Activated T-helper 1 cell treated with anti-CD3 and anti-CD28 coated beads, Interleukin-12 subunit alpha, Interleukin-12 subunit beta, Interleukin-2, Interleukin-4 antibody, amounts not matched to agents 30 ng/mL and 10 ng/mL and 1 ng/mL, durations not matched to agents 14 hours and 24 hours and 36 hours (primary cell): ENCODE results near the gene PXDN. TPM values are rescaled to one million over a fixed set of nuclear protein-coding genes. Genes with fewer than 3 reads are reported as not detected.

Experiments used
- DNase-seq: peaks from one replicate; pipeline ENCODE4 v3.0.0; 2021; ENCODE audit warnings: low spot score
- H3K27ac Mint-ChIP-seq: one replicate; pipeline ENCODE4 v1.8.0; 2021; ENCODE audit warnings: mild to moderate bottlenecking, mixed read lengths
- H3K27me3 Mint-ChIP-seq: one replicate; pipeline ENCODE4 v1.8.0; 2022; ENCODE audit warnings: mild to moderate bottlenecking, moderate library complexity, mixed read lengths; ENCODE audit not compliant: insufficient read depth
- H3K36me3 Mint-ChIP-seq: one replicate; pipeline ENCODE4 v1.8.0; 2021; ENCODE audit warnings: low read depth, mixed read lengths
- H3K4me1 Mint-ChIP-seq: one replicate; pipeline ENCODE4 v1.8.0; 2021; ENCODE audit warnings: low read depth, mixed read lengths
- H3K4me3 Mint-ChIP-seq: one replicate; pipeline ENCODE4 v1.8.0; 2021; ENCODE audit warnings: mild to moderate bottlenecking, moderate library complexity, mixed read lengths
- H3K9me3 Mint-ChIP-seq: one replicate; pipeline ENCODE4 v1.8.0; 2021; ENCODE audit warnings: mixed read lengths
- intact Hi-C: fragments of 100-400 bp; cut with micrococcal nuclease; formaldehyde crosslinking; loops from one replicate; pipeline ENCODE4 v1.15.1; 2024
- total RNA-seq: library from RNA; stranded (reverse); gene quantifications from 2 replicates; pipeline ENCODE4 v1.2.3, GENCODE V29; 2022

The PXDN gene
- total RNA-seq, 1 donor from 2014 or later = 1.7 TPM

DNA sequence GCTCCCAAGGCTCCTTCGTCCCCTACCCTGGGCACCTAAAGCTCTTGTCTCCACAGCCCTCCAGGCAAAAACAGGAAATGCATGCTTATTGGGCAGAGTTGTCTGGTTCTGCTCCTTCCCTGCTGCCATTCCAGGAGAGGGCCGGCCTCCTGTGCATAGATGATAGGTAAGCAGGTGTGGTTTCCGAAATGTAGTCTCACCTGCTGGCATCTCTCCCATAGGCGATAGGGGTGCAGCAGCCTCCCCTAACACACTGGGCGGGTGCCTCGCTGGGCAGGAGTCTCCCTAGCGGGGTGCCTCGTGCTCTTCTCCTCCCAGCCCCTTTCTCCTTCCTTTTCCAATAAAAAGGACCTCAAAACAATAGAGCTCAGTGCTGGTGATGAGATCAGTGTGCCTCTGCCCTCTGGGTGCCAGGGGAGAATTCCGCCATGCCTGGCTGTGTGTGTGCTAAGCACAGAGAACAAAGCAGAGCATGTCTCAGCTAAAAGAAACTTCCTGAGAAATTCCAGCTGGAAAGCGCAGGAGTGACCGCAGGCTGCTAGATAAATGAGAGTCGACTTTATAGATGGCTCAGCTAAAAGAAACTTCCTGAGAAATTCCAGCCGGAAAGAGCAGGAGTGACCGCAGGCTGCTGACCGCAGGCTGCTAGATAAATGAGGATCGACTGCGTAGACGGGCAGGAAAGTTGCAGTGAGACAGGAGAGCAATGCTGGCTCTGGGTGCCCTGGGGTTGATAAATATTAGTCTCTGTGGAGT lies 11.3 kb upstream of the PXDN start:
- no peak overlapping the region for H3K4me3 Mint-ChIP-seq
- no peaks in the 10 kb centered on the region for H3K36me3 Mint-ChIP-seq
- no peaks in the 10 kb centered on the region for H3K4me1 Mint-ChIP-seq
- H3K27me3 Mint-ChIP-seq = no peaks in the 10 kb centered on the region
- intact Hi-C loops = no loop called here
- no peak for DNase-seq
- H3K27ac Mint-ChIP-seq = no peak overlapping the region
- peaks cover 5% of the 10 kb centered on the region for H3K9me3 Mint-ChIP-seq

DNA sequence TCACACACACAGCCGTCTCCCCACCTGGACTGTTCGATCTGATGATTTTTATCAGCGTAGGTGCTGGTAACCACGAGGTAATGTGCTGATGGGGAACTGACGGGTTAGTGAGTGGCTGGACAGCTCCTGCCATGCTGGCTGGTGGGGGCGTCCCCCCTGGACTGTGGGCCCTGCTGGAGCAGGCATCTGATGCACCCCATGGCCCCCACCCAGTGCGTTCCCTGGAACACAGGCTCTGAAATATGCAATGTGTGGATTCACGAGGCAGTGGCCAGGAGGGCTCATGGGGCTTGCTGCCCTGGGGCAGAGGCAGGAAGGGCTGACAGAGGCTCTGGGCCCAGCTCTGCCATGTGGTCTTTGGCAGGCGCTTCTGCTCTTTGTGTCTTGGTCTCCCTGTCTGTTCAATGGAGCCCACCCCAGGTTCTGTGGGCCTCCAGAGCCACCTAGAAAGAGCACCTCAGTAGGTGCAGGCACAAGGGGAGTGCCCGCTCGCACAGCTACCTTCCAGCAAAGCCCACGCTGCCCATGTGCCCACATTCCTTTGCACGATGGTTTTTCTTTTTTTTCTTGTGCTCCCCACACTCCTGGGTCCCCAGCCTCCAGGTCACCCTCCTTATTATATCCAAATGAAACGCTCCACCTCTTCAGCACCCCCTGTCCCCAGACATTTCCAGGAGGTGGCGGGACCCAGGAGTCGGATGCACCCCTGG lies 10.3 kb upstream of the PXDN start:
- Mint-ChIP-seq H3K4me3 (no peak overlapping the region), H3K27me3 (no peaks in the 10 kb centered on the region), H3K27ac (no peak overlapping the region), H3K9me3 (peaks cover 5% of the 10 kb centered on the region), H3K36me3 (no peaks in the 10 kb centered on the region), H3K4me1 (no peaks in the 10 kb centered on the region)
- intact Hi-C loops = no loop called here
- DNase-seq = no peak

DNA sequence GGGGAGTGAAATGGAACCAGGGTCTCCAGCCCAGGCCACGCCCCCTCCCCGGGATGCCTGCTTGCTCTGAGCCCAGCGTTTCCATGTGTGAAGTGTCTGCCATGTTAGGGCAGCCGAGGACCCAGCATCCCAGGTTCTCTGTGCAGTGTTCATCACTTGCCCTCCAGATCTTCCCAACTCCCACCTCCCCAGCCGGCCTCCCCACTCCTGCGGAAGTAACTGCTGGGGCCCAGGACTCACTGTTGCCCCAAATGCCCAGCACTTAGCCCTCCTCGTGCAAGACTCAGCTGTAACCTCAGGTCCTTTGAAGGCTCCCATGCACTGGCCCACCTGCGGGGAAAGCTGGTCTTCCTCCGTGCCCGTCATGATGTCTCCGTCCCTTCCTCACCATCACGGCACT lies 9.7 kb upstream of the PXDN start:
- Mint-ChIP-seq H3K9me3 (peaks cover 5% of the 10 kb centered on the region), H3K4me3 (no peak overlapping the region), H3K36me3 (no peaks in the 10 kb centered on the region), H3K27me3 (no peaks in the 10 kb centered on the region), H3K4me1 (no peaks in the 10 kb centered on the region), H3K27ac (no peak overlapping the region)
- no peak for DNase-seq
- intact Hi-C loops = no loop called here

DNA sequence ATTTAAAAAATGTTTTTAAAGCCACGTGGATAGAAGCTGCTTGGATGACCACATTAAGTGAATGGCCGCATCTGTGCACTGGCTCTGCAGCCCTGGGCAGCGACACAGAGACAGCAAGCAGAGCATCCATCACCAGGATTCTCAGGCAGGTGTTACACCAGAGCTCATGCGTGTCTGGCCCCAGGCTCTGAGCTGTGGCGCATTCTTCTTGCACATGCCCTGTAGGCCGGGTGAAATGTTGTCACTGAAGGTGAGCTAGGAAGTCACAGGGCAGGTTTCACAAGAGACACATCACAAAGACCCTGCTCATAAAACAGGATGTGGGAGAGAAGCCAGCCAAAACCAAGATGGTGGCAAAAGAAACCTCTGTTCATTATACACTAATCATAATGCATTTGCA lies 8.4 kb upstream of the PXDN start:
- no peak overlapping the region for H3K27ac Mint-ChIP-seq
- DNase-seq = no peak
- intact Hi-C loops = no loop called here
- no peaks in the 10 kb centered on the region for H3K27me3 Mint-ChIP-seq
- H3K36me3 Mint-ChIP-seq = no peaks in the 10 kb centered on the region
- no peak overlapping the region for H3K4me3 Mint-ChIP-seq
- H3K4me1 Mint-ChIP-seq = no peaks in the 10 kb centered on the region
- peaks cover 5% of the 10 kb centered on the region for H3K9me3 Mint-ChIP-seq

DNA sequence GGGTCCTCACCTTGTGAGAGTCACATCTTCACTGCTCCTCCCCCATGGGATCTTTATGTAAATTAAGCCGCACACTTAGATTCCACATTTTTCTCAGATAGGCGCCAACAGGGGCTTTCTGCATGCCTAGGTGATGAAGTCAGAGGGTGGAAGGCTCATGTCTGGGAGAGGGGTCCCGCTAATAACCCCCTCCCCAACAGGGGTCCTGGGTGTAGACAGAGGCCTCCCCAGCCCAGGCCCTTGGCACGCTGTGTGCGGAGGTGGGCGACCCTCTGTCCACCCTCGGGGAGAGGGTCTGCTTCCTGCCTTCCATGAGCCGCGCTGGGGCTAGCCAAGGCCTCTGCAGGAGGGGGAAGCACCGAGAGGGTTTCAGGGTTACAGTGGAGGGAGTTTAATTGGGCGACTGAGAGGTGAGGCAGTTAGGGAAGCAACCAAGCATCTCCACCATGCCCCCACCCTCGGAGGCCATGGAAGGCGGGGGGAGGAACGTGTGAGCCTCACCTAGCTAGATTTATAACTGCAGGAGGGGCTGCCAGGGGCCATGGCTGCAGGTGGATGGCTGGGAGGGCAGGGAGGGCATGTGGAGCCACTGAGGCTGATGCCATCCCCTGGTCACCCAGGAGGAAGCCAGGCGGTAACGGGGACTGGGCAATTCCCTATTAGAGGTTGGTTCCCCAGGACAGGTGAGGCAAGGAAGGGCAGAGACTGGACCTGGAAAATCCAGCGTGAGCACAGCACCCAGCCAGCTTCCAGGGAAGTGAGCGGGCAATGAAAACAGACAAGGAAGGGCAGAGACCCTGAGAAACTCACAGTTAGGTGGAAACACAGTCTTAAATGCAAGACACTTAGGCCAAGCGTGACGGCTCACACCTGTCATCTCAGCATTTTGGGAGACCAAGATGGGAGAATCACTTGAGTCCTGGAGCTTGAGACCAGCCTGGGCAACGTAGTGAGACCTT lies 7.7 kb upstream of the PXDN start:
- Mint-ChIP-seq H3K36me3 (no peaks in the 10 kb centered on the region), H3K27ac (no peak overlapping the region), H3K27me3 (peaks cover 1% of the 10 kb centered on the region), H3K4me1 (no peaks in the 10 kb centered on the region), H3K9me3 (peaks cover 5% of the 10 kb centered on the region), H3K4me3 (no peak overlapping the region)
- intact Hi-C loops = no loop called here
- no peak for DNase-seq

DNA sequence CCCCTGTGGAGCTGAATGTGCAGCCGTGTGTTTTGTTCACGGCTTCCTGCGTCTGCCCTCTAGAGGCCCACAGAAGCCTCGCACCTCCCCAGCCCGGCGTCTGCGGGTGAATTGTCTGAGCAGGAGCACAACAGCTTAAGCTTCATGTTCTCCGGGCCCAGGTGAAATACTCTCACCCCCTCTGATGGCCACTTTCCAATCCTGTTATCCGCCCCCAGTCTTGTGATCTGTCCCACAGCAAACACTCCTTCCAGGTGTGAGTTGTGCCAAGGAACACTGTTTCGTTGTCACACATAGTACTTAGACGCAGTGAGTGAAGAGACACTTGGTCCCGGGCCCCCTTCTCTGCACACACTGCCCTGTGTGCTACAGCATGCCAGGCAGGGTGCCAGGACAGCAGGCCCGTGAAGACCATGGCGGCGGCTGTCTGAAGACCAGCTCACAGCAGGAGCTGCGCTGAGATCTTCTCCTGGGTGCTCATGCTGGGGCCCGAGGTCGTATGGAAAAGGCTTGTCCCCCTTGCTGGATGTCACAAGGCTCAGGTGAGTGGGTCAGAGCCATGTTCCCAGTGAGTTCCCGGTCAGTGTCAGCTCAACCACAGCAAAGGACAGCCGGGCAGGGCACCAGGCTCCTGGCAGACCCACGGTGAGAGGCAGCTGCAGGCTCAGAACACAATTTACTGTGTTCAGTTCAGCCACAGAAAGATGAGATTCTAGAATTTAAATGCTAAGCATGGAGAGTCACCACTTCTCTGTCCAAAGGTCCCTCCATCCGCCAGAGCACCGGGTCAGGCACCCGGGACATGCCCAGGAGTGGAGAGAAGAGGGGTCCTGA lies 6.8 kb upstream of the PXDN start:
- DNase-seq = peak; percentile 11
- Mint-ChIP-seq H3K4me3 (no peak overlapping the region), H3K36me3 (no peaks in the 10 kb centered on the region), H3K27me3 (peaks cover 1% of the 10 kb centered on the region), H3K9me3 (peaks cover 1% of the 10 kb centered on the region), H3K4me1 (no peaks in the 10 kb centered on the region), H3K27ac (no peak overlapping the region)
- intact Hi-C loops = no loop called here

DNA sequence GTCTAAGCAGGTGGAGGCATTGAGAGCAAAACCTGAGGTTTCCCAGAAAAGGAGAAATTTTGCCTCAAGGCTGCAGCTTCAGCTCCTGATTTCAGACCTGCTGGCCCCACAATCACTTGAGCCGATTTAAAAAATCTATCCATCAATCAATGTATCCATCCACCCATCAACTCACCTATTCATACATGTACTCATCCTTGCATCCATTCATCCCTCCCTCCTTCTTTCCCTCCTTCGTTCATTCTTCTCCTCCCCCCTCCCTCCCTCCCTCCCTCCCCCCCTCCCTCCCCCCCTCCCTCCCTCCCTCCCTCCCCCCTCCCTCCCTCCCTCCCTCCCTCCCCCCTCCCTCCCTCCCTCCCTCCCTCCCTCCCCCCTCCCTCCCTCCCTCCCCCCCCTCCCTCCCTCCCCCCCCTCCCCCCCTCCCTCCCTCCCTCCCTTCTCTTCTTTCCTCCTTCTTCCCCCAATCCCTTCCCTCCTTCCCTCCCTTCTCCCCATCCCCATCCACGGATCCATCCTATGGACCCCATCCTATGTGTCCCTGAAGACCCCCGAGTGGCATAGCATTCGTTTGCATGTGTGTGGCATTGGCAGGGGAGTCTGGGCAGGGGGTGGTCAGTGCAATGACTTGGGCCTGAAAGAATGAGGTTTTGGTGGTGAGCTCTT lies 6.1 kb upstream of the PXDN start:
- DNase-seq = no peak
- intact Hi-C loops = no loop called here
- peaks cover 1% of the 10 kb centered on the region for H3K27me3 Mint-ChIP-seq
- H3K27ac Mint-ChIP-seq = no peak overlapping the region
- H3K36me3 Mint-ChIP-seq = no peaks in the 10 kb centered on the region
- H3K9me3 Mint-ChIP-seq = no peaks in the 10 kb centered on the region
- no peaks in the 10 kb centered on the region for H3K4me1 Mint-ChIP-seq
- no peak overlapping the region for H3K4me3 Mint-ChIP-seq

DNA sequence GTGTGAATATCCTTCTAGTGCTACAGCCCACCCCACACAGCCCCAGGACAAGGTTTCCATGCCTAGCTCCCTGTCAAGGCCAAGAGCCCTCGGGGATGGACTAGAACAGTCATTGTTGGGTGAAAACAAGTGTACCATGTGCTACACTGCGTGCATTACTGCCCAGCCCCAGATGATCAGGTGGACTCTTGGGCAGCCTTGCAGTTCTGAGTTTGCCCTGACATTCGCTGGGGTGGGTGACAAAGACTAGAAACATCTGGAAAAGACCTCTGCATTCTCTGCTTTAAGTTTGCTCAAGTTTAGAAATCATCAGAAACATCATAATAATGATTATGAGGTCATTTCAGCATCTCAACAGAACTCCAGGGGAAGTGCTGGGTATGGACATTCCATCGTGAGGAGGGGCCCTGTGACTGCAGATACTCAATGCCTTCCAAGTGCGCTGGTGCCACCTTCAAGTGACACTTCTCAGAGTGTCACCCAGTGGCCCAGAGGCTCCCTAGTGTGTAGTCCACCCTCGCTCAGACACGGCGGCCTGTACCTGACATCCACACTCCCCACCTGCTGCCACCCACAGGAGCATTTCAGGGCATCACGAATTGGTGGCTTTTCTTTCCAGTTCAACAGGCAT lies 5.3 kb upstream of the PXDN start:
- H3K4me1 Mint-ChIP-seq = no peaks in the 10 kb centered on the region
- H3K9me3 Mint-ChIP-seq = no peaks in the 10 kb centered on the region
- H3K27me3 Mint-ChIP-seq = peaks cover 4% of the 10 kb centered on the region
- intact Hi-C loops = no loop called here
- no peak overlapping the region for H3K27ac Mint-ChIP-seq
- no peak for DNase-seq
- no peak overlapping the region for H3K4me3 Mint-ChIP-seq
- H3K36me3 Mint-ChIP-seq = no peaks in the 10 kb centered on the region

DNA sequence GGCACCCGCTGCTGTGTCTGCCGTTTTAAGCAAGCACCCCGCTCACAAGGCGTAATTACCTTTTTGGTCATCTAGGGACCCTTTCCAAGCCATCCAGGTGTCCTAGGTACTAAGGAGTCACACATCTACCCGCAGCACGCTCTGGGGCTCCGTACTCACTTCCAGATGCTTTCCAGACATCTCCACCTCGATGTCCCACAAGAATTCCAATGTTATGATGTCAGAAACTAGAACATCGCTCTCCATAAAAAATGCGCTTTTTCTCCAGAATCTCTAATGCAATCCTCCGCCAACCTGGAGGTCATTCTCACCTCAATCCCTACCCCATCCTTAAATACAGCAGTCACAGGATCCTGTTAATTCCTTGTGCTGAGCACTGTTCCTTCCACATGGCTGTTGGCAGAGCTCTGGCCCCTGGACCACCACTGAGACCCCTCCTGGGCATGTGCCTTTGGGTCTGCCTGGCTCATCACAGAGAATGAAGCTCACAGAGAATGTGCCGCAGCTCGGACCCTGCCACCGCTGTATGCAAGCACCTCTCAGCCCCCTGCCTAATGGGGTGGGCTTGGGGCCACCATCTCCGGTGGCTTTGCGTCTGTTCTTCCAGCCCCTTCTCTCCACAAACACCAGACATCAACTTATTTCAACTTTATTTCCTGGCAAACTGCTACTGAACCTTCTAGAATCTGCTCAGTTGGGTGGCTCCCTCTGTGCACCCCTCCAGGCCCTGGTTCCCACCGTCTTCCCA lies 4.6 kb upstream of the PXDN start:
- DNase-seq = no peak
- Mint-ChIP-seq H3K36me3 (no peaks in the 10 kb centered on the region), H3K4me1 (no peaks in the 10 kb centered on the region), H3K27me3 (peaks cover 4% of the 10 kb centered on the region), H3K27ac (no peak overlapping the region), H3K9me3 (no peaks in the 10 kb centered on the region), H3K4me3 (no peak overlapping the region)
- intact Hi-C loops = no loop called here

DNA sequence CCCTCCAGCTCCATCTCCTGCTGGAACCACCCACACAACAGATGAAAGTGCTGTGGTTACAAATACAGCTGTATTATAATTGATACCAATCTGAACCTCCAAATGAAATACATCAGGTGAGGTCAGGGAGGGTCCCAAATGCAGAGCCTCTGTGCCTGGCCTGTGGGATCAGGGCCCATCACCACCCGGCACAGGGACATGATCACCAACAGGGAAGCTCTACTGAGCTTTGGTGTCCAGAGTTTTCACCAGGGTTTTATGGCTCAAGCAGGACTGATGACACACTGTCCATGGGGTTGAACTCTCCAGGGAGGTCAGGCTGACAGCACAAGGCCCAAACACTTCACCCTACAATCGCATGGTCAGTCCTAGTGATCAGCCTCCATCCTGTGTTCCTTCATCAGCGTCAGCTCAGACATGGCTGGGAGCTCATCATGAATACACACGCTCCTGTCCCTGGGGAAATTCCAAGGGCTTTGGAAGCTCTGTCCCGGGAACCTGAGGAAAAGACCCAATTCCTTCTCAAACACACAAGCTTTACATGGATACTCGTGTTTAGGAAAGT lies 3.9 kb upstream of the PXDN start:
- Mint-ChIP-seq H3K27me3 (peaks cover 4% of the 10 kb centered on the region), H3K9me3 (no peaks in the 10 kb centered on the region), H3K4me1 (no peaks in the 10 kb centered on the region), H3K27ac (no peak overlapping the region), H3K36me3 (no peaks in the 10 kb centered on the region), H3K4me3 (no peak overlapping the region)
- intact Hi-C loops = no loop called here
- DNase-seq = no peak
